ENCODE measurements around the gene SORCS2.

Gene SORCS2

GRCh38 chr4:7312691-7313090 is 120.4 kb downstream of the SORCS2 start:
- TF ChIP-seq CTCF (IDR thresholded peaks at IDR 0.05; ENCODE audit: low read depth, low read length) (no peak), EZH2phosphoT487 (IDR thresholded peaks at IDR 0.05; ENCODE audit: low read depth) (no peak)
- H3K4me2 ChIP-seq (ENCODE audit: low read length): no peak overlapping the region
- no peaks in the 10 kb centered on the region for H3K79me2 ChIP-seq (ENCODE audit: low read length)
- H2AFZ ChIP-seq (ENCODE audit: low read depth, low read length): no peak overlapping the region
- no peaks in the 10 kb centered on the region for H3K9me3 ChIP-seq (ENCODE audit: insufficient read depth, low read length)
- no peak overlapping the region for H3K4me3 ChIP-seq (ENCODE audit: low read length)
- H3K27me3 ChIP-seq (ENCODE audit: low read depth, low read length): 0 out of 2 replicates have a peak, but pooled peaks cover 8% of the 10 kb centered on the region
- H3K4me1 ChIP-seq (ENCODE audit: low read length): no peaks in the 10 kb centered on the region
- no peaks in the 10 kb centered on the region for H3K36me3 ChIP-seq (replicated peaks; ENCODE audit: low read depth, low read length)
- H4K20me1 ChIP-seq (ENCODE audit: insufficient read depth, low read length): no peaks in the 10 kb centered on the region
- no peak overlapping the region for H3K9ac ChIP-seq (ENCODE audit: low read length)
- H3K27ac ChIP-seq (ENCODE audit: low read length): no peak overlapping the region

- Histone ChIP-seq H3K36me3 (replicated peaks; ENCODE audit: low read depth, low read length) (no peaks in the 10 kb centered on the region), H3K4me3 (ENCODE audit: low read length) (no peak overlapping the region), H3K27ac (ENCODE audit: low read length) (no peak overlapping the region), H3K9ac (ENCODE audit: low read length) (no peak overlapping the region), H3K4me1 (ENCODE audit: low read length) (no peaks in the 10 kb centered on the region), H3K4me2 (ENCODE audit: low read length) (no peak overlapping the region), H3K27me3 (ENCODE audit: low read depth, low read length) (0 out of 2 replicates have a peak, but pooled peaks cover 7% of the 10 kb centered on the region), H3K79me2 (ENCODE audit: low read length) (no peaks in the 10 kb centered on the region), H2AFZ (ENCODE audit: low read depth, low read length) (no peak overlapping the region), H3K9me3 (ENCODE audit: insufficient read depth, low read length) (no peaks in the 10 kb centered on the region), H4K20me1 (ENCODE audit: insufficient read depth, low read length) (no peaks in the 10 kb centered on the region)
- TF ChIP-seq EZH2phosphoT487 (IDR thresholded peaks at IDR 0.05; ENCODE audit: low read depth): no peak
- no peak for TF ChIP-seq CTCF (IDR thresholded peaks at IDR 0.05; ENCODE audit: low read depth, low read length)
Observed at GRCh38 chr4:7313347-7313811, 121.0 kb downstream of the SORCS2 start.

GRCh38 chr4:7313991-7314390 is 121.7 kb downstream of the SORCS2 start:
- H4K20me1 ChIP-seq (ENCODE audit: insufficient read depth, low read length): no peaks in the 10 kb centered on the region

GRCh38 chr4:7315286-7315685 is 122.9 kb downstream of the SORCS2 start:
- Histone ChIP-seq H3K27me3 (ENCODE audit: low read depth, low read length) (0 out of 2 replicates have a peak, but pooled peaks cover 7% of the 10 kb centered on the region), H3K9ac (ENCODE audit: low read length) (no peak overlapping the region), H3K27ac (ENCODE audit: low read length) (no peak overlapping the region), H3K4me1 (ENCODE audit: low read length) (no peaks in the 10 kb centered on the region), H3K9me3 (ENCODE audit: insufficient read depth, low read length) (peaks cover 8% of the 10 kb centered on the region; the same call in 1 of the 2 replicates), H3K4me3 (ENCODE audit: low read length) (no peak overlapping the region), H3K36me3 (replicated peaks; ENCODE audit: low read depth, low read length) (no peaks in the 10 kb centered on the region), H2AFZ (ENCODE audit: low read depth, low read length) (no peak overlapping the region), H4K20me1 (ENCODE audit: insufficient read depth, low read length) (no peaks in the 10 kb centered on the region), H3K79me2 (ENCODE audit: low read length) (no peaks in the 10 kb centered on the region), H3K4me2 (ENCODE audit: low read length) (no peak overlapping the region)
- TF ChIP-seq CTCF (IDR thresholded peaks at IDR 0.05; ENCODE audit: low read depth, low read length) (no peak), EZH2phosphoT487 (IDR thresholded peaks at IDR 0.05; ENCODE audit: low read depth) (no peak)

More at GRCh38 chr4:7313991-7314390, 121.7 kb downstream of the SORCS2 start:
- H3K36me3 ChIP-seq (replicated peaks; ENCODE audit: low read depth, low read length): no peaks in the 10 kb centered on the region
- H2AFZ ChIP-seq (ENCODE audit: low read depth, low read length): no peak overlapping the region
- 0 out of 2 replicates have a peak, but pooled peaks cover 7% of the 10 kb centered on the region for H3K27me3 ChIP-seq (ENCODE audit: low read depth, low read length)
- H3K27ac ChIP-seq (ENCODE audit: low read length): no peak overlapping the region
- H3K9me3 ChIP-seq (ENCODE audit: insufficient read depth, low read length): peaks cover 4% of the 10 kb centered on the region; the same call in 1 of the 2 replicates
- TF ChIP-seq CTCF (IDR thresholded peaks at IDR 0.05; ENCODE audit: low read depth, low read length) (no peak), EZH2phosphoT487 (IDR thresholded peaks at IDR 0.05; ENCODE audit: low read depth) (no peak)
- H3K4me2 ChIP-seq (ENCODE audit: low read length): no peak overlapping the region
- no peaks in the 10 kb centered on the region for H3K4me1 ChIP-seq (ENCODE audit: low read length)
- no peaks in the 10 kb centered on the region for H3K79me2 ChIP-seq (ENCODE audit: low read length)
- H3K4me3 ChIP-seq (ENCODE audit: low read length): no peak overlapping the region
- H3K9ac ChIP-seq (ENCODE audit: low read length): no peak overlapping the region
